ENCODE results near the gene KRTAP4-11.

Gene KRTAP4-11

GRCh38 chr17:41076788-41077187 is 41.4 kb downstream of the KRTAP4-11 start:
- H3K4me1 ChIP-seq (ENCODE audit: control insufficient read depth, insufficient read depth, low read length): no peaks in the 10 kb centered on the region
- no peak overlapping the region for H3K4me3 ChIP-seq (ENCODE audit: low read length in 2 of 2)
- no peak overlapping the region for H3K9ac ChIP-seq (ENCODE audit: low read length in 2 of 2)
- no peaks in the 10 kb centered on the region for H3K36me3 ChIP-seq (ENCODE audit: control insufficient read depth in 2 of 2, insufficient read depth in 2 of 2, low read length in 2 of 2)
- no peaks in the 10 kb centered on the region for H3K9me3 ChIP-seq (ENCODE audit: control insufficient read depth in 2 of 2, low read length in 2 of 2)
- no peaks in the 10 kb centered on the region for H3K27me3 ChIP-seq (ENCODE audit: control insufficient read depth in 1 of 2, insufficient read depth in 2 of 2, low read length in 2 of 2)
- no peak overlapping the region for H3K27ac ChIP-seq (ENCODE audit: low read length)

GRCh38 chr17:41073676-41074075 is 44.5 kb downstream of the KRTAP4-11 start:
- H3K9me3 ChIP-seq (ENCODE audit: control insufficient read depth in 2 of 2, low read length in 2 of 2): no peaks in the 10 kb centered on the region
- H3K9ac ChIP-seq (ENCODE audit: low read length in 2 of 2): no peak overlapping the region
- no peaks in the 10 kb centered on the region for H3K27me3 ChIP-seq (ENCODE audit: control insufficient read depth in 1 of 2, insufficient read depth in 2 of 2, low read length in 2 of 2)
- no peak overlapping the region for H3K4me3 ChIP-seq (ENCODE audit: low read length in 2 of 2)
- H3K36me3 ChIP-seq (ENCODE audit: control insufficient read depth in 2 of 2, insufficient read depth in 2 of 2, low read length in 2 of 2): no peaks in the 10 kb centered on the region
- H3K4me1 ChIP-seq (ENCODE audit: control insufficient read depth, insufficient read depth, low read length): no peaks in the 10 kb centered on the region
- no peak overlapping the region for H3K27ac ChIP-seq (ENCODE audit: low read length)

- Histone ChIP-seq H3K36me3 (ENCODE audit: control insufficient read depth in 2 of 2, insufficient read depth in 2 of 2, low read length in 2 of 2) (no peaks in the 10 kb centered on the region), H3K27ac (ENCODE audit: low read length) (no peak overlapping the region), H3K9ac (ENCODE audit: low read length in 2 of 2) (no peak overlapping the region), H3K4me1 (ENCODE audit: control insufficient read depth, insufficient read depth, low read length) (no peaks in the 10 kb centered on the region), H3K27me3 (ENCODE audit: control insufficient read depth in 1 of 2, insufficient read depth in 2 of 2, low read length in 2 of 2) (no peaks in the 10 kb centered on the region), H3K9me3 (ENCODE audit: control insufficient read depth in 2 of 2, low read length in 2 of 2) (no peaks in the 10 kb centered on the region), H3K4me3 (ENCODE audit: low read length in 2 of 2) (no peak overlapping the region)
These were observed 46.4 kb downstream of the KRTAP4-11 start for GRCh38 chr17:41071606-41072360.

- H3K9me3 ChIP-seq (ENCODE audit: control insufficient read depth in 2 of 2, low read length in 2 of 2): no peaks in the 10 kb centered on the region
- no peaks in the 10 kb centered on the region for H3K27me3 ChIP-seq (ENCODE audit: control insufficient read depth in 1 of 2, insufficient read depth in 2 of 2, low read length in 2 of 2)
- H3K9ac ChIP-seq (ENCODE audit: low read length in 2 of 2): no peak overlapping the region
- H3K4me1 ChIP-seq (ENCODE audit: control insufficient read depth, insufficient read depth, low read length): no peaks in the 10 kb centered on the region
- H3K36me3 ChIP-seq (ENCODE audit: control insufficient read depth in 2 of 2, insufficient read depth in 2 of 2, low read length in 2 of 2): no peaks in the 10 kb centered on the region
- H3K4me3 ChIP-seq (ENCODE audit: low read length in 2 of 2): no peak overlapping the region
- H3K27ac ChIP-seq (ENCODE audit: low read length): no peak overlapping the region
These were observed 49.1 kb downstream of the KRTAP4-11 start for GRCh38 chr17:41069031-41069430.

DNA sequence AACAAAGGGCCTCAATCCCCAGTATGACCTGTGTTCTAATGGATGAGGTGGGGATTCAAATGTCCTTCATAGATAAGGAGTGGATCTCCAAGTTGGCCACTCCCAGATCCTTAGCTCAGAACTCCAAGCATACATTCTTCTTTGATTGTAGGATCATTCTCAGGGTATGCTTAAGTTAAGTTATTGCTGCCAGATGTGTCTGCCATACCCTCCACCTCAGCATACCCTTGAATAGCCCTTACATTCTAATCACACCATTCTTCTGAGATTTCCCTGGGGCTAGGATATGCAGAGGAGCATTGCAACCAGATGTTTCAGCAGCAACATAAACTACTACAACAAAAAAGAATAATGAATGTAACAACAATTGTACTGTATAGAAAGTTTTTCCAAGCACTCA is 50.9 kb downstream of the KRTAP4-11 start:
- Histone ChIP-seq H3K27ac (ENCODE audit: low read length) (no peak overlapping the region), H3K4me3 (ENCODE audit: low read length in 2 of 2) (no peak overlapping the region), H3K9me3 (ENCODE audit: control insufficient read depth in 2 of 2, low read length in 2 of 2) (no peaks in the 10 kb centered on the region), H3K4me1 (ENCODE audit: control insufficient read depth, insufficient read depth, low read length) (no peaks in the 10 kb centered on the region), H3K27me3 (ENCODE audit: control insufficient read depth in 1 of 2, insufficient read depth in 2 of 2, low read length in 2 of 2) (no peaks in the 10 kb centered on the region), H3K36me3 (ENCODE audit: control insufficient read depth in 2 of 2, insufficient read depth in 2 of 2, low read length in 2 of 2) (no peaks in the 10 kb centered on the region), H3K9ac (ENCODE audit: low read length in 2 of 2) (no peak overlapping the region)

All from stomach smooth muscle (tissue), 2 donors.